Immature natural killer cell (primary cell): Measurements from ENCODE around the gene SIRT5. TPM values are rescaled to one million over a fixed set of nuclear protein-coding genes. Genes with fewer than 3 reads are reported as not detected.

Source experiments
- DNase-seq, 3 donors: peaks; one replicate each; pipeline ENCODE4 v3.0.0; 2022; ENCODE audit warnings: mixed read lengths in 1 of 3
- H3K27ac Mint-ChIP-seq, 6 donors: one replicate each; pipeline ENCODE4 v1.8.0; 2020; ENCODE audit warnings: mixed read lengths in 6 of 6, mild to moderate bottlenecking in 5 of 6, inconsistent platforms in 4 of 6, moderate library complexity in 3 of 6
- H3K27me3 Mint-ChIP-seq, 3 donors: one replicate each; pipeline ENCODE4 v1.8.0; 2020 to 2021; ENCODE audit warnings: low read depth in 3 of 3, mild to moderate bottlenecking in 3 of 3, mixed read lengths in 3 of 3, moderate library complexity in 3 of 3, inconsistent platforms in 1 of 3
- H3K36me3 Mint-ChIP-seq, 3 donors: one replicate each; pipeline ENCODE4 v1.8.0; 2020; ENCODE audit warnings: mixed read lengths in 3 of 3, inconsistent platforms in 2 of 3, mild to moderate bottlenecking in 2 of 3
- H3K4me1 Mint-ChIP-seq, 2 donors: one replicate each; pipeline ENCODE4 v1.8.0; 2020; ENCODE audit warnings: inconsistent platforms in 2 of 2, mild to moderate bottlenecking in 2 of 2, mixed read lengths in 2 of 2, moderate library complexity in 1 of 2
- H3K4me3 Mint-ChIP-seq, 5 donors: one replicate each; pipeline ENCODE4 v1.8.0; 2020; ENCODE audit warnings: mild to moderate bottlenecking in 5 of 5, mixed read lengths in 5 of 5, inconsistent platforms in 3 of 5, moderate library complexity in 3 of 5
- H3K9me3 Mint-ChIP-seq, 6 donors: one replicate each; pipeline ENCODE4 v1.8.0; 2020; ENCODE audit warnings: mild to moderate bottlenecking in 6 of 6, mixed read lengths in 6 of 6, inconsistent platforms in 4 of 6, moderate library complexity in 3 of 6
- polyA plus RNA-seq, 3 donors: library from polyadenylated mRNA; unstranded; fragments of 300-500 nt; fragmentation: Illumina TruSeq; gene quantifications; one replicate each; pipeline ENCODE4 v1.2.3, GENCODE V29; 2021

Gene SIRT5
- 10 to 100 TPM in 2 of 3 donors, 1 to 10 TPM in 1; 7.5 to 12.3 (median 11.2) TPM for polyA plus RNA-seq

GRCh38 chr6:13574571-13575376, at the start of gene SIRT5:
TSS of gene SIRT5 (plus strand) at chr6:13574601. CDS start at chr6:13584111, 9,510 bp downstream.
- H3K27me3 Mint-ChIP-seq = peaks cover 13 to 28% (median 21%) of the 10 kb centered on the region in 3 donors
- H3K36me3 Mint-ChIP-seq = no peaks in the 10 kb centered on the region
- H3K4me3 Mint-ChIP-seq = peak within 1 kb of the TSS; percentile 91 to 99 (median 96)
- H3K27ac Mint-ChIP-seq = peak within 1 kb of the TSS; percentile 93 to 98 (median 96)
- H3K9me3 Mint-ChIP-seq = no peaks in the 10 kb centered on the region
- H3K4me1 Mint-ChIP-seq = peaks cover 24 to 35% of the 10 kb centered on the region in 2 donors
- DNase-seq = peak; percentile 78 to 80 (median 80)

GRCh38 chr6:13524801-13525508, 49.4 kb upstream of the SIRT5 start:
- H3K27ac Mint-ChIP-seq = peak overlapping the region in 3 of 6 donors; percentile 21 to 60 (median 55)
- DNase-seq = no peak
- no peaks in the 10 kb centered on the region for H3K36me3 Mint-ChIP-seq
- no peak overlapping the region for H3K4me3 Mint-ChIP-seq
- H3K4me1 Mint-ChIP-seq = peaks cover 17 to 24% of the 10 kb centered on the region in 2 donors
- H3K9me3 Mint-ChIP-seq = no peaks in the 10 kb centered on the region
- peaks cover 2 to 7% (median 4%) of the 10 kb centered on the region in 3 donors for H3K27me3 Mint-ChIP-seq

GRCh38 chr6:13526357-13526726, 48.1 kb upstream of the SIRT5 start:
- Mint-ChIP-seq H3K27ac (peak overlapping the region in 4 of 6 donors; percentile 10 to 82 (median 68)), H3K9me3 (no peaks in the 10 kb centered on the region)

GRCh38 chr6:13526727-13527670, 47.4 kb upstream of the SIRT5 start:
- H3K9me3 Mint-ChIP-seq = no peaks in the 10 kb centered on the region
- peaks cover 2 to 4% (median 4%) of the 10 kb centered on the region in 3 donors for H3K27me3 Mint-ChIP-seq
- no peaks in the 10 kb centered on the region for H3K36me3 Mint-ChIP-seq
- peaks cover 17 to 24% of the 10 kb centered on the region in 2 donors for H3K4me1 Mint-ChIP-seq
- peak overlapping the region; percentile 10 to 82 (median 52) for H3K27ac Mint-ChIP-seq
- peak; percentile 36 to 40 (median 36) for DNase-seq
- peak overlapping the region; percentile 58 to 71 (median 60) for H3K4me3 Mint-ChIP-seq

More at GRCh38 chr6:13526357-13526726, 48.1 kb upstream of the SIRT5 start:
- Mint-ChIP-seq H3K4me3 (peak overlapping the region in 4 of 5 donors; percentile 59 to 71 (median 64)), H3K27me3 (peaks cover 2 to 4% (median 4%) of the 10 kb centered on the region in 3 donors), H3K36me3 (no peaks in the 10 kb centered on the region), H3K4me1 (peaks cover 17 to 24% of the 10 kb centered on the region in 2 donors)
- DNase-seq = no peak

GRCh38 chr6:13527671-13528056, 46.7 kb upstream of the SIRT5 start:
- Mint-ChIP-seq H3K9me3 (no peaks in the 10 kb centered on the region), H3K4me1 (peaks cover 17 to 24% of the 10 kb centered on the region in 2 donors), H3K27me3 (peaks cover 2 to 4% (median 4%) of the 10 kb centered on the region in 3 donors), H3K36me3 (no peaks in the 10 kb centered on the region), H3K27ac (peak overlapping the region in 5 of 6 donors; percentile 10 to 74 (median 42)), H3K4me3 (peak overlapping the region; percentile 27 to 71 (median 59))
- DNase-seq = no peak

GRCh38 chr6:13528232-13528631, 46.2 kb upstream of the SIRT5 start:
- peaks cover 2 to 7% (median 4%) of the 10 kb centered on the region in 3 donors for H3K27me3 Mint-ChIP-seq
- no peak for DNase-seq
- peak overlapping the region in 1 of 6 donors; percentile 10 for H3K27ac Mint-ChIP-seq
- peaks cover 17 to 24% of the 10 kb centered on the region in 2 donors for H3K4me1 Mint-ChIP-seq
- H3K9me3 Mint-ChIP-seq = no peaks in the 10 kb centered on the region
- H3K36me3 Mint-ChIP-seq = no peaks in the 10 kb centered on the region
- no peak overlapping the region for H3K4me3 Mint-ChIP-seq

- peak overlapping the region in 2 of 6 donors; percentile 52 to 63 for H3K27ac Mint-ChIP-seq
- peaks cover 2 to 8% (median 4%) of the 10 kb centered on the region in 3 donors for H3K27me3 Mint-ChIP-seq
- no peaks in the 10 kb centered on the region for H3K36me3 Mint-ChIP-seq
- no peaks in the 10 kb centered on the region for H3K9me3 Mint-ChIP-seq
- H3K4me3 Mint-ChIP-seq = no peak overlapping the region
- peaks cover 17 to 24% of the 10 kb centered on the region in 2 donors for H3K4me1 Mint-ChIP-seq
- no peak for DNase-seq
These were observed 45.5 kb upstream of the SIRT5 start for GRCh38 chr6:13528777-13529343.

- H3K4me3 Mint-ChIP-seq = no peak overlapping the region
These were observed 42.4 kb upstream of the SIRT5 start for GRCh38 chr6:13531956-13532355.

GRCh38 chr6:13534536-13534935, 39.9 kb upstream of the SIRT5 start:
- no peak for DNase-seq

More at GRCh38 chr6:13531956-13532355, 42.4 kb upstream of the SIRT5 start:
- no peak for DNase-seq
- no peaks in the 10 kb centered on the region for H3K9me3 Mint-ChIP-seq
- H3K4me1 Mint-ChIP-seq = peaks cover 9 to 15% of the 10 kb centered on the region in 2 donors
- no peak overlapping the region for H3K27ac Mint-ChIP-seq
- H3K36me3 Mint-ChIP-seq = no peaks in the 10 kb centered on the region
- H3K27me3 Mint-ChIP-seq = peaks cover 0 to 5% (median 2%) of the 10 kb centered on the region in 3 donors

GRCh38 chr6:13535306-13535705, 39.1 kb upstream of the SIRT5 start:
- peaks cover 0 to 8% of the 10 kb centered on the region in 2 donors for H3K4me1 Mint-ChIP-seq
- DNase-seq = no peak
- peaks cover 0 to 4% (median 0%) of the 10 kb centered on the region in 3 donors for H3K27me3 Mint-ChIP-seq
- H3K27ac Mint-ChIP-seq = no peak overlapping the region
- no peaks in the 10 kb centered on the region for H3K9me3 Mint-ChIP-seq
- no peak overlapping the region for H3K4me3 Mint-ChIP-seq
- no peaks in the 10 kb centered on the region for H3K36me3 Mint-ChIP-seq

More at GRCh38 chr6:13534536-13534935, 39.9 kb upstream of the SIRT5 start:
- Mint-ChIP-seq H3K4me1 (peaks cover 0 to 8% of the 10 kb centered on the region in 2 donors), H3K4me3 (no peak overlapping the region), H3K36me3 (no peaks in the 10 kb centered on the region), H3K27me3 (peaks cover 0 to 4% (median 0%) of the 10 kb centered on the region in 3 donors), H3K27ac (no peak overlapping the region), H3K9me3 (no peaks in the 10 kb centered on the region)

GRCh38 chr6:13536796-13537526, 37.4 kb upstream of the SIRT5 start:
- Mint-ChIP-seq H3K4me1 (peaks cover 0 to 8% of the 10 kb centered on the region in 2 donors), H3K27ac (no peak overlapping the region), H3K4me3 (no peak overlapping the region), H3K9me3 (no peaks in the 10 kb centered on the region), H3K36me3 (no peaks in the 10 kb centered on the region), H3K27me3 (peaks cover 0 to 4% (median 0%) of the 10 kb centered on the region in 3 donors)
- no peak for DNase-seq

GRCh38 chr6:13537527-13537897, 36.9 kb upstream of the SIRT5 start:
- no peaks in the 10 kb centered on the region for H3K36me3 Mint-ChIP-seq
- H3K4me3 Mint-ChIP-seq = no peak overlapping the region
- H3K9me3 Mint-ChIP-seq = no peaks in the 10 kb centered on the region
- DNase-seq = no peak
- peaks cover 0 to 4% (median 0%) of the 10 kb centered on the region in 3 donors for H3K27me3 Mint-ChIP-seq
- H3K4me1 Mint-ChIP-seq = peaks cover 0 to 8% of the 10 kb centered on the region in 2 donors
- no peak overlapping the region for H3K27ac Mint-ChIP-seq
